WERI-Rb-1 (cell line): ENCODE data around the gene FERMT2.
A peak's percentile ranks its signal among the peaks of the same experiment; 100 is the strongest.

Source experiments
- DNase-seq: peaks from one replicate; pipeline ENCODE4 v3.0.0-alpha.2; 2020
- H3K27ac ChIP-seq: fragments of 250-450 bp; sonication (Bioruptor Pico); 2 replicates; pipeline ENCODE4 v1.5.1; 2020; ENCODE audit warnings: mild to moderate bottlenecking, moderate library complexity
- H3K27me3 ChIP-seq: fragments of 250-450 bp; sonication (Bioruptor Pico); 2 replicates; pipeline ENCODE4 v1.5.1; 2021; ENCODE audit warnings: mild to moderate bottlenecking, low read depth, moderate library complexity; ENCODE audit not compliant: insufficient read depth, severe bottlenecking
- H3K36me3 ChIP-seq: fragments of 250-450 bp; sonication (Bioruptor Pico); 2 replicates; pipeline ENCODE4 v1.5.1; 2020; ENCODE audit warnings: mild to moderate bottlenecking, moderate library complexity
- H3K4me3 ChIP-seq: 2 replicates; pipeline ENCODE4 v1.5.1; 2011; ENCODE audit warnings: low read depth, mild to moderate bottlenecking, control low read depth, low read length
- H3K9me3 ChIP-seq: fragments of 250-450 bp; sonication (Bioruptor Pico); 2 replicates; pipeline ENCODE4 v1.5.1; 2021; ENCODE audit warnings: mild to moderate bottlenecking, moderate library complexity; ENCODE audit not compliant: severe bottlenecking
- TF ChIP-seq, protein P1 (sequence below): IDR thresholded peaks from 2 replicates; pipeline ENCODE4 v1.5.1; 2011; ENCODE audit warnings: low read depth, mild to moderate bottlenecking, control low read depth, inconsistent platforms, low read length

Gene FERMT2

DNA sequence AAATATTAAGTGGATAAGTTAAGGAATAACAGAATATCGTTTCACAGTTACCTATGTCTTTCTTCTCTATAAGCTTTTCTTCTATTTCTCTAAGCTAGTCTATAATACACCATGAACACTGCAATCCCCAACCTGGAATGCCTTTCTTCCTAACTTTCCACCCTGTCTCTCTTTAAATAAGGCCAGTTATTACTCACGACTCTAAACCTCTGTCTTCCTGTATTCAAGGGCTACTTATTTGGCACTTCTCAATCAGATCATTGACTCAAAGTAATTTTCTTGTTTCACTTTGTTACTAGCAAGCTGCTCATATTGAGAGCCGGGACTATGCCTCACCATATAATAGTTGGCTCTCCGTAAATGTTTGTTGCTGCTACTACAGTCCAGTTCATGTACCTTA is 13.5 kb downstream of the FERMT2 start:
- Histone ChIP-seq H3K9me3 (no peaks in the 10 kb centered on the region), H3K36me3 (no peaks in the 10 kb centered on the region), H3K27ac (no peak overlapping the region), H3K4me3 (no peak overlapping the region), H3K27me3 (no peaks in the 10 kb centered on the region)
- TF ChIP-seq, protein P1, sequence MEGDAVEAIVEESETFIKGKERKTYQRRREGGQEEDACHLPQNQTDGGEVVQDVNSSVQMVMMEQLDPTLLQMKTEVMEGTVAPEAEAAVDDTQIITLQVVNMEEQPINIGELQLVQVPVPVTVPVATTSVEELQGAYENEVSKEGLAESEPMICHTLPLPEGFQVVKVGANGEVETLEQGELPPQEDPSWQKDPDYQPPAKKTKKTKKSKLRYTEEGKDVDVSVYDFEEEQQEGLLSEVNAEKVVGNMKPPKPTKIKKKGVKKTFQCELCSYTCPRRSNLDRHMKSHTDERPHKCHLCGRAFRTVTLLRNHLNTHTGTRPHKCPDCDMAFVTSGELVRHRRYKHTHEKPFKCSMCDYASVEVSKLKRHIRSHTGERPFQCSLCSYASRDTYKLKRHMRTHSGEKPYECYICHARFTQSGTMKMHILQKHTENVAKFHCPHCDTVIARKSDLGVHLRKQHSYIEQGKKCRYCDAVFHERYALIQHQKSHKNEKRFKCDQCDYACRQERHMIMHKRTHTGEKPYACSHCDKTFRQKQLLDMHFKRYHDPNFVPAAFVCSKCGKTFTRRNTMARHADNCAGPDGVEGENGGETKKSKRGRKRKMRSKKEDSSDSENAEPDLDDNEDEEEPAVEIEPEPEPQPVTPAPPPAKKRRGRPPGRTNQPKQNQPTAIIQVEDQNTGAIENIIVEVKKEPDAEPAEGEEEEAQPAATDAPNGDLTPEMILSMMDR: no peak
- no peak for DNase-seq

DNA sequence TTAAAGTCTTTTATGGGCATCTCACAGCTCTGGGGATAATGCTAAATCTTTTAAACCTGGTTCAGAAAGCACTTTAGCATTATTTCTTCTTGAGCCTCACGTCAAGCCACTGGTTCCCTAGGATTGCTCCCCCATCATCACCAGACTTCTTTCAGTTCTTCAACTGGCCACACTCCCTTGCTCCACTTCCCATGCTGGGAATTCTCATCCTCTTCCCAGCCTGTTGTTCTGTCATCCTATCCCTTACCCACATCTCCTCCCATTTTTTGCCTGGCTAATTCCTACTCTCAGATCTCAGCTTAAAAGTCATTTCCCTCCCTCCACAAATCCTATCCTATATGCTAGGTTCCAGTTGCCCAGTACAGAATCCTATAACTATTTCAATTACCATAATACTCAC is 14.4 kb downstream of the FERMT2 start:
- no peaks in the 10 kb centered on the region for H3K9me3 ChIP-seq
- H3K36me3 ChIP-seq: no peaks in the 10 kb centered on the region
- H3K27ac ChIP-seq: no peak overlapping the region
- no peak overlapping the region for H3K4me3 ChIP-seq
- H3K27me3 ChIP-seq: no peaks in the 10 kb centered on the region
- TF ChIP-seq, protein P1: no peak
- peak; percentile 41 for DNase-seq

DNA sequence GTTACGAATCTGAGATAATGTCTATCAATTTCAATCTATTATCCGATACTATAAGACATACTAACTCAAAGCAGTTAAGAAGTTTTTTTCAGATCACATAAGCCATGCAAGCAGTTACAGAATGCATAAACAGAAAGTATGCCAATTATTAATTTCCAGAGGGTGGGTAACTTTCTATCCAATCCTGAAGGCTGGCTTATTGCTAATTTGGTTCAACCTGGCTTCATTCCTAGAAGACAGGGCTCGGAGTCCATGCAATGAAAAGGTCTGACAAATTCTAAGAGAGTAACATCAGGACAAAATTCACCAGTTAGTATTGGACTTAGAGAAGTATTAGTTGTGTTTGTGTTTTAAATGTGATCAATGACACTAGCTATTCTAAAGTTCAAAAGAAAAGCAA is 15.0 kb downstream of the FERMT2 start:
- TF ChIP-seq, protein P1: no peak

DNA sequence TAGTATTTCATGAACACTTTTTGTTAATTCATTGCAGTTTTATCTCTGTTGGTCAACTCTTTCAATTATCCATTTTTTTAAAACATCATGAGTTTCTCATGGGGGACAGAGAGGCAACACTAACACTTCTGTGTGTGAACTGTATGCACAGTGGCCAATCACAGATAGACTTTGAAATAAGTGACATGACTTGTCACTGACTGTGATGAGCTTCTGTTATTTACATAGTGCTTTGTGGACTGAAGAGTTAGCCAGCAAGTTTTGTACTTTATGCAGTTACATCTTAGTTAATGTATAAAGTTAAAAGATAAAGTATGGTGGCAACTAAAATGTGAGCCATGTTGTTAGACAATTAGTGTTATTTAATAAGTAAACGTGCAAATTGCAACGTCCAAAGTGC is 16.1 kb downstream of the FERMT2 start:
- Histone ChIP-seq H3K27me3 (no peaks in the 10 kb centered on the region), H3K4me3 (no peak overlapping the region), H3K9me3 (no peaks in the 10 kb centered on the region), H3K27ac (no peak overlapping the region), H3K36me3 (no peaks in the 10 kb centered on the region)
- no peak for DNase-seq
- TF ChIP-seq, protein P1: no peak

More for the DNA sequence above, 15.0 kb downstream of the FERMT2 start:
- no peak for DNase-seq
- no peaks in the 10 kb centered on the region for H3K27me3 ChIP-seq
- no peaks in the 10 kb centered on the region for H3K36me3 ChIP-seq
- H3K27ac ChIP-seq: no peak overlapping the region
- no peaks in the 10 kb centered on the region for H3K9me3 ChIP-seq
- H3K4me3 ChIP-seq: no peak overlapping the region

GRCh38 chr14:52929192-52929807 is 21.6 kb downstream of the FERMT2 start:
- no peak for DNase-seq
- Histone ChIP-seq H3K36me3 (no peaks in the 10 kb centered on the region), H3K27me3 (no peaks in the 10 kb centered on the region), H3K9me3 (no peaks in the 10 kb centered on the region), H3K27ac (no peak overlapping the region), H3K4me3 (no peak overlapping the region)
- TF ChIP-seq, protein P1: no peak

DNA sequence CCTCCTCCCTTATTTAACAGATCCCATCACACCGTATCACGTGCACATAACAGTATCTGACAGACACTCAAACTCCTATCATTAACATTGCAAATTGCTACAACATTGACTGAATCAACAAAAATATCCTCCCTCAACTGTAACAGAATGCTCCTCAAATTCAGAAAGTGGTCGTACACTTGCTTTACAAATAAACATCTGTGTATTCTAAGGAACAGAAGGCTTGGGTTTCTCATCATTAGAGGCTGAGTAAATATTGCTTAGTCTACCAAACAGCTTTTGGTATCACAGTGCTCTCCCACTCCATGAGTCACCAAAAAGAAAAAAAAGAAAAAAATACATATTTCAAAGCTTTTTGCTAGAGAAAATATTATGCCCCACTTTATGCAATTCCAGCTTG is 23.9 kb downstream of the FERMT2 start:
- no peaks in the 10 kb centered on the region for H3K36me3 ChIP-seq
- H3K27me3 ChIP-seq: no peaks in the 10 kb centered on the region
- H3K27ac ChIP-seq: no peak overlapping the region
- TF ChIP-seq, protein P1: no peak
- no peaks in the 10 kb centered on the region for H3K9me3 ChIP-seq
- H3K4me3 ChIP-seq: no peak overlapping the region
- DNase-seq: no peak
